KG1 (cell line): ENCODE measurements around the gene C2.
"Not testable (repeated sequence)": the region's sequence is repeated elsewhere in the genome, so short reads cannot be mapped to it uniquely, and the experiment has no call there.

ENCODE experiments used
- DNase-seq: peaks from one replicate; lab custom pipeline; 2025; lab: John Stamatoyannopoulos, UW

Gene C2

GRCh38 chr6:31958412-31958740 is 30.9 kb downstream of the C2 start:
- no peak for DNase-seq

GRCh38 chr6:31958741-31959739 is 31.5 kb downstream of the C2 start, which contains the start of the genes NELFE and SKIC2:
TSS of gene NELFE (minus strand) at chr6:31958971. CDS start at chr6:31958446, 525 bp downstream.
TSS of gene SKIC2 (plus strand) at chr6:31959175. CDS start at chr6:31959193, 18 bp downstream.
- peak; percentile 96 for DNase-seq

GRCh38 chr6:31961616-31962015 is 34.1 kb downstream of the C2 start:
- DNase-seq = no peak

- no peak for DNase-seq
Measured at GRCh38 chr6:31963921-31964320, 36.4 kb downstream of the C2 start.

GRCh38 chr6:31965700-31966099 is 38.2 kb downstream of the C2 start:
- no peak for DNase-seq

- no peak for DNase-seq
Measured at GRCh38 chr6:31966506-31966905, 39.0 kb downstream of the C2 start.

GRCh38 chr6:31966997-31967925 is 39.7 kb downstream of the C2 start:
- no peak for DNase-seq

- no peak for DNase-seq
Measured at GRCh38 chr6:31967926-31968320, 40.4 kb downstream of the C2 start.

- DNase-seq = no peak
Measured at GRCh38 chr6:31968326-31968725, 40.8 kb downstream of the C2 start.

GRCh38 chr6:31968791-31969711 is 41.5 kb downstream of the C2 start:
- DNase-seq = no peak

GRCh38 chr6:31969712-31970603 is 42.4 kb downstream of the C2 start:
- no peak for DNase-seq

- no peak for DNase-seq
Measured at GRCh38 chr6:31970604-31971271, 43.2 kb downstream of the C2 start.

GRCh38 chr6:31971279-31971992 is 43.9 kb downstream of the C2 start:
- no peak for DNase-seq

- peak; percentile 96 for DNase-seq
Measured at GRCh38 chr6:31971993-31972708, 44.6 kb downstream of the C2 start, which contains the start of gene DXO. TSS of gene DXO (minus strand) at chr6:31972138. CDS start at chr6:31971675, 463 bp downstream.

- no peak for DNase-seq
Measured at GRCh38 chr6:31972709-31973350, 45.3 kb downstream of the C2 start.

GRCh38 chr6:31976065-31976464 is 48.5 kb downstream of the C2 start:
- not testable (repeated sequence) for DNase-seq

- DNase-seq = no peak
Measured at GRCh38 chr6:31977816-31978431, 50.4 kb downstream of the C2 start.
